GM21737 (cell line): Measurements from ENCODE around the gene ADCY7.

Source experiments
- ATAC-seq: cut with Tn5 transposase; IDR thresholded peaks from one replicate; pipeline ENCODE4 v1.9.1; 2021; ENCODE audit warnings: mild to moderate bottlenecking, moderate library complexity; ENCODE audit not compliant: unreplicated experiment

Gene ADCY7

DNA sequence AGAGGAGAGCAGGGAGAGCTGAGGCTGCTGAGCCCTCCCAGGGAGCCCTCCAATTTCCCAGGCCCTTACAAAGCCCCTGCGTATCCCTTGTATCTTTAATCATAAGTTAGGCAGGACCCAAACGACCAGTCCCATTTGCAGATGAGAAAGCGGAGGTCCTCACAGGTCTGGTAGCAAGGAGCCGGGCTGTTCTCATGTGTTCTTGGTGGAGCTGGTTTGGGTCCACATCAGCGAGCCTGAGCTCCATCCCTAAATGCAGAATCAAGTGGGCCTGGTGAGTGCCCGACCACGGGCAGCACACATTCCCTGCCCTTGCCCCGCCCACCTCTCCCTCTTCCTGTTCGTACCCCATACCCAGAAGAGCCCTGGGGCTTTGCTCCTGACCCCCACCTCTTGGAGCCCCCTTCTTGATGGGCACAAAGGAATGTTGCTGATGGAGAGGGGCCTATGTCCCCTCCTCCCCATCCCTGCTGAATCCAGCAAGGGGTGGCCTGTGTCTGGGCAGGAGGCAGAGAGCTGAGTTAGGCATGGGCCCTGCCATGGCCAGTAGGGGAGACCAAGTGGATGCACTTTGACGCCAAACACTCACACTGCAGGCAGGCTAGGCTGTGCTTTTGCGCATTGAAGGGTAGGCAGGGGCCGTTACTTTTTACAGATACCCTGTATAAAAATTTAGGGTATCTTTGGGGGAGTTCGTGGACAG is 18.3 kb upstream of the ADCY7 start:
- no peak for ATAC-seq

DNA sequence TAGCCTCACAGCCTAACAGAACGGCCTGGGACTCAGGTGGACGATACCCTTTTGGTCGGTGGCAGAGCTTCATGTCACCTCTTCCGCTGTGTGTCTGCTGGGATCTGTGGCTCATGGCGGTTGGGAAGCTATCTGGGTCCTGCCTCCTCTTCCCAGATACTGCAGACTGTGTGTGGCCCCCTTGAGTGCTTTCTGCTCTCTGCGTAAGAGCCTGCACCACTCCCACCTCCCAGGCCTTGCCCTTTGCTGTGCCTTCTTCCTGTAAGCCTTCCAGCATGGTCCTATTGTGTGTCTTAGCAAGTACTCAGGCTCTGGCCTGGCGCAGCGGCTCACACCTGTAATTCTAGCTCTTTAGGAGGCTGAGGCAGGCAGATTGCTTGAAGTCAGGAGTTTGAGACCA is 17.5 kb upstream of the ADCY7 start:
- ATAC-seq, result no peak

DNA sequence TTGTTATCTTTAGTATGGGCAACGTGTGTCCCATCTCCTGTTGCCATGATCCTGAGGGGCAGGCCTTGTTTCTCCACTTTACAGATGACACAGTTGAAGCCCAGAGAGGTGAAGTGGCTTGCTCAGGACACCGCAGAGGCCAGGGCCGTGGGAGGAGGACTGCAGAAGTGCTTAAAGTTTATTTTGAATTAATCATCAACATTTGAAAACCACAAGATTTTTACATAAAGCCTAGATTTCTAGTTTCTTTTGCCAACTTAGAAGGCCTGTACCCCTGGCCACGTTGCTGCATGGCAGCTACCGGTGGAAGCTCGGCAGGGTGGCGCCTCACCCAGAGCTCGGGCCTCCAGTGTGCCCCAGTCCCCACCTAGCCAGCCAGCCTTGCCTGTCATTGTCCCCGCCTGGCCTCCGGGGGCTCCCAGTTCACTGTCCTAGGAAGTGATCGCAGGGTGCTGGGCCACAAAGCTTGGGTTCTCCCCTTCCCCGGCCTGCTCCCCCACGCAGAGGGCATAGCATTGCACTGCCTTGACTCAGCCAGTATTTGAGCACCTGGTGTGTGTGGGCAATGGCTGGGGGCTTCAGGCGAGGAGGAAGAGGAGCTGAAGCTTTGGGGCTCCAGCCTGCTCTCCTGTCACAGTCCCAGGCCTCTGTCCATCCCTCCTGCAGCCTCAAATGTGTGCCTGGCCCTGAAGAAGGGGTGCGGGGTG is 14.8 kb upstream of the ADCY7 start:
- ATAC-seq, result no peak

DNA sequence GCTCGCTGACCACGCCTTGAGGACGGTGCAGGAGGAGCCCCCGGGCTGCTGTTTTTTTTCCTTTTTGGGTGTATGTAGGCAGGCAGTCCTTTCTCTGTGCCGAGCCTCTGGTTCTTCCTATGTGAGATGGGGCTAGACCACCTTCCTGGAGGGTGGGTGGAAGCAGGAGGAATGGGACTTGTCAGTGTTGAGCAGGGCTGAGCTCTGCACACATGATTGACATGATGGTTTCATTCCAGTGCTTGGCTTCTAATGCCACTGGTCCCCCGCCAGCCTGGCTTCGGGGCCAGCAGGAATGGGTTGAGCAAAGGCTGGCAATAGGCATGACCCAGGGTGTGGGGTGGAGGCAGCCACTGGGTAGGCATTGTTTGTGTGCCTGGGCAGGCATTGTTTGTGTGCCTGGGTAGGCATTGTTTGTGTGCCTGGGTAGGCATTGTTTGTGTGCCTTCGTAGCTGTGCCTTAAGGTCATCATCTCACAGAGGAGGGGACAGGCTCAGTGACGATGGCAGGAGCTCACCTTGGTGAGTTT is 14.2 kb upstream of the ADCY7 start:
- ATAC-seq, result no peak

DNA sequence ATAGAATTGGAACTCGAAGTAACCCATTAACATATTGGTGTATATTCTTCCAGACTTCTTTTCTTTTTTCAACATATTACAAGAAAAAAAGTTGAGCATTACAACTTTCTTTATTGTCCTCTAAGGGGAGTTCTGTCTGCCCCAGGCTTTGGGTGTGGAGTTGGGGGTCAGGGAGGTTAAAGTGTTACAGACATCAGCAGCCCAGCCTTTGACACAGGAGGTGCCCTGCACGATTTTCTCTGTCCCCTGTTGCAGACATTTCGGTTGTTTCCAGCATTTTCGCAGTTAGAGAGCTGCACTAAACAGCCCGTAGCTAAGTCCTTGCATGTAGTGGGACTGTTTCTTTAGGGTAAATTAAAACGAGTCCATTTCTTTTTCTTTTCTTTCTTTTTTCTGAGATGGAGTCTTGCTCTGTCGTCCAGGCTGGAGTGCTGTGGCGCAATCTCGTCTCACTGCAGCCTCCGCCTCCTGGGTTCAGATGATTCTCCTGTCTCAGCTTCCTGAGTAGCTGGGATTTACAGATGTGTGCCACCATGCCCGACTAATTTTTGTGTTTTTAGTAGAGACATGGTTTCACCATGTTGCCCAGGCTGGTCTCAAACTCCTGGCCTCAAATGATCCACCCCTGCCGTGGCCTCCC is 13.4 kb upstream of the ADCY7 start:
- ATAC-seq, result no peak

DNA sequence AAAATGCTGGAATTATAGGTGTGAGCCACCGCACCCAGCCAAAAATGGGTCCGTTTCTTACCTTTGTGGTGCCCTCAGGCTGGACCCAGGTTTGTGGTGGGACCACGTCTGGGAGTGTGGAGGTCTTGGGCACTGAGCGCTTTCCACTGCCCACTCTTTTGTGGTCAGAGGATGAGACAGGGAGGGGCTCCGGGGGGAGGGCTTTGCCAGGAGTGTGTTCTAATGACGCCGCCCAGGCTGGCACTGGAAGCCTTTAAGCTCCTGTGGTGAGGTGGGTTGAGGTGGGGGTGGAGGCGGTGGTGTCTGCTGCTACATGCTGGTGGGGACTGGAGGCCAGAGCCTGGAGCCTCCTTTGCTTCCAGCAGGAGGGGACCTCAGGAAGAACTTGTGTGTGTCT is 12.8 kb upstream of the ADCY7 start:
- ATAC-seq, result no peak

DNA sequence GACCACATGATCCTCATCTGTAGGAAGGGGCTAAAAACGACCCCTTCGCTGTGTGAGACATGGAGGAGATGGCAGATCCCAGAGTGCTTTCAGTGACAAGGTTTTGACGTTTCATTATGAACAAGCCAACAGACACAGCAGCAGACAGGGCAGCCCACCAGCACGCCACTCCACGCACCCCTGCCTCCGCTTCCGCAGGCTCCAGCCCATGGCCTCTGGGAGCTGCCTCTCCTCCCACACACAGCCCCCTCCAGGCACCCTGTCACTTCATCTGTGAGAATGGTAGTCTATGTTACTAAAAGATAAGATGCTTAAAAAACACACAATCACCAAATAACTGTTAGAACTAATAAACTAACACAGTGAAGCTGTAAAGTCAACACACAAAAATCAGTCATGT is 12.3 kb upstream of the ADCY7 start:
- no peak for ATAC-seq

DNA sequence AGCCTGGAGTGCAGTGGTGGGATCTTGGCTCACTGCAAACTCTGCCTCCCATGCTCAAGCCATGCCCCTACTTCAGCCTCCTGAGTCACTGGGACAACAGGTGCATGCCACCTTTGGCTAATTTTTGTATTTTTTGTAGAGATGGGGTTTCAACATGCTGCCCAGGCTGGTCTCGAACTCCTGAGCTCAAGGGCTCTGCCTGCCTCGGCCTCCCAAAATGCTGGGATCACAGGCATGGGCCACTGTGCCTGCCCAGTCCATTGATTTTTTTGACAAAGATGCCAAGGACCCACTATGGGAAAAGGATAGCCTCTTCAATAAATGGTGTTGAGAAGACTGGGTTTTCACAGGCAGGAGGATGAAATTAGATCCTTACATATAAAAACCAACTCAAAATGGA is 10.8 kb upstream of the ADCY7 start:
- no peak for ATAC-seq

DNA sequence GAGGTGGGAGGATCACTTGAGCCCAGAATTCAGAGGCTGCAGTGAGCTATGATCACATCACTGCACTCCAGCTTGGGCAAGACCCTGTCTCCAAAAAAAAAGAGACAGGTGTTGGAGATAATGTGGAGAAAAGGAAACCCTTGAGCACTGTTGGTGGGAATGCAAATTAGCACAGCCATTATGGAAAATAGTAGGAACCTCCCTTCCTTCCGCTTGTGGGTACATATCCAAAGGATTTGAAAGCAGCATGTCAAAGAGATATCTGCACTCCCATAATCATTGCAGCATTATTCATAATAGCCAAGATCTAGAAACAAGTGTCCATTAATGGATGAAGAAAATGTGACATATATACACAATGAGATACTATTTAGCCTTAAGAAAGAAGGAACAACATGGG is 9.7 kb upstream of the ADCY7 start:
- ATAC-seq, result no peak

DNA sequence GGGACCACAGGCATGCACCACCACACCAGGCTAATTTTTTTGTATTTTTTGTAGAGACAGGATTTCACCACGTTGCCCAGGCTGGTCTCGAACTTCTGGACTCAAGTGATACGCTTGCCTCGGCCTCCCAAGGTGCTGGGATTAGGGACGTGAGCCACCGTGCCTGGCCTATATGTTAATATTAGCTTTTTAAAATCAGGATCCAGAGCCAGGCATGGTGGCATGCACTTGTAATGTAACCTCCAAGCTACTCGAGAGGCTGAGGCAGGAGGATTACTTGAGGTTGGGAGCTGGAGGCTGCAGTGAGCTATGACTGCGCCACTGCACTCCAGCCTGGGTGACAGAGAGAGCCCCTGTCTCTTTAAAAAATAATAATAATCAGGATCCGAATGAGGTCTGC is 8.5 kb upstream of the ADCY7 start:
- ATAC-seq, result no peak

DNA sequence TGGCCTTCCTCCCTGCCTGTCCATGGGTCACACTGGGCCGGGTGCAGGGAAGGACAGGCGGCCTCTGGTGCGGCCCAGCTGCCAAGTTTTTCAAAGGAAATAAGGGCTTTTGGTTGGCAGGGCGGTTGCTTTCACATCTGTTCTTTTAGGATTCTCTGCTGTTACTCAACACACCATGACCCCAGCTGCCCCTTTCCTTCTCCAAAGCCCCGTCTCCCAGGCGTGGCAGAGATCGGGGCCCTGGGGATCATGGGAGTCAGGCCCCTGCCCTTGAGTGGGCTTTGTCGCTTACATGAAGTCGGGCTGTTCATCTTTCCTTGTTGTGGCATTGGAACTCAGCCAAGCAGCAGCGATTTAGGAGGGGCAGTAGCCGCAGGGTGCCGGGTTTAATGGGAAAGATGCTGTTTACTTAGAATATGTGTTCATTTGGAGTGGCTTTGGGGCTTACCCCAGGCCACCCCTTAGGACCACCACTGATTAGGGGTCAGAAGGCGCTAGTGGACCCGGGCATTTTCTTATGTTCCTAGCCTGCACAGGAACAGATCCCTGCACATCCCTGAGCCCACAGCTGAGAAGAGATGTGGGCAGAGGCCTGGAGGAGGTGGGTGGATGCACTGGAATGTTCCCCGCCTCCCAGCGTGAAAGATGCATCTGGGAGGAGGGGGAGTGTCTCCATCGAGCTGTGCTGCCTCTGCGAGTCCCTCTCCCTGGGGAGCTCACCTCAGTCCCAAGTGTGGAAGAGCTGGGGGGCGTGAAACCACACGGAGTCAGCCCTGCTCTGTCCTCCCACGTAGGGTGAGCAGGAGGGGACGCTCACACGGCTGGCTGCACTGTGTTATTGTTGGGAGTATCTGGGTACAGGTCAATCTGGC is 6.8 kb upstream of the ADCY7 start:
- no peak for ATAC-seq

DNA sequence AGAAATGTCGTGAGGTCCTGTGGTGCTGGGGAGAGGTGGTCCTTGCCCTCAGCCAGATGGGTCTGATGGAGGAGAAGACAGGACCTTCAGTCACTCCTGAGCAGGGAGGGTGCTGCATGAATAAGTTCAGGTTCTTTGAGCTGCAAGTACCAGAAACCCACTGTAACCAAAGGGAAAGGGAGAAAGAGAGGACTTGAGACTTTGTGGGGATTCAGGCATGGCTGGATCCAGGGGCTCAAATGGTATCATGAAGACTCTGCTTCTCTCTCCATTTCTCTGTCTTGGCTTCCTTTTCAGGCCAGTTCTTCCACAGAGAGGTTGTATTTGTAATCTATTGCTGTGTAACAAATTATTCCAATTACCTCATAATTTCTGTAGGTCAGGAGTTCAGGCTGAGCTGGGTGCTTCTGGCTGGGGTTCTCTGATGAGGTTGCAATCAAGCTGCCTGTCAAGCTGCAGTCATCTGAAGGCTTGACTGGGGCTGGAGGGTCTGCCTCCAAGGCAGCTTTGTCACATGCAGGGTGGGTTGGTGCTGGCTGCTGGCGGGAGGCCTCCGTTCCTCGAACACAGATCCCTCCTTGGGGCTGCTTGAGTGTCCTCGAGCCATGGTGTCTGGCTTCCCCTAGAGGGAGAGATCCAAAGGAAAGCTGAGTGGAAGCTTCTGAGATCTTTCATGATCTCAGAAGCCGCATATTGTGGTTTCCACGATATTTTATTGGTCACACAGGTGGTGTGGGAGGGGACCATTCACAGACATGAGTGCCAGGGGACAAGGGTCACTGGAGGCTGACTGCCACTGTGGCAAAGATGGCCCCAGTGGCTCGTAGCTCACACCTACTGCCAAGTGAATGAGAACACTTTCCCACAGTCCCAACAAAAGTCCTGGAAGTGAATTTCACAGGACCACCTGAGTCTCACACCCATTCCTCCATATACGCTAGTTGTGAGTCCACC is 5.9 kb upstream of the ADCY7 start:
- no peak for ATAC-seq

DNA sequence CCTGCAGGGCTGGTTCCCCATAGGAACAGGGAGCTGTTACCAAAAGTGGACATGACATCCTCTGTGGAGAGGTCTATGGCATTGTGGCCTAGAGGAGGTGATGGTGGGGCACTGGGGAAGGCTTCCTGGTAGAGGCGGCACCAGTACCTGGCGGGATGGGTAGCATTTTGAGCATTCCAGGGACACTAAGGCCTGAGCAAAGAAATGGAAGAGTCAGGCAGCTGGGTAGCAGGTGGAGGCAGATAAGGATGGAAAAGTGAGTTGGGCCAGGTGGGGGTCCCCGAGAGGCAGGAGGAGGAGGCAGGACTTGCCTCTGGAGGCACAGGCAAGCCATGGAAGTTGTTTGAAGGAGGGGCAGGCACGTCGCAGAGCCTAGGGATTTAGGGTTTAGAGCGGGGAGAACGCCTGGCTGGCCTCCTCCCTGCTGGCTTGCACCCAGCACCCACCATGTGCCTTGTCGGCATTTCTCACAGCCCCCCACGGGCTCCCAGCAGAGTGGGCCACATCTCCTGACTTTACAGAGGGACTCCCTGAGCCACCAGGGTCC is 5.1 kb upstream of the ADCY7 start:
- no peak for ATAC-seq

DNA sequence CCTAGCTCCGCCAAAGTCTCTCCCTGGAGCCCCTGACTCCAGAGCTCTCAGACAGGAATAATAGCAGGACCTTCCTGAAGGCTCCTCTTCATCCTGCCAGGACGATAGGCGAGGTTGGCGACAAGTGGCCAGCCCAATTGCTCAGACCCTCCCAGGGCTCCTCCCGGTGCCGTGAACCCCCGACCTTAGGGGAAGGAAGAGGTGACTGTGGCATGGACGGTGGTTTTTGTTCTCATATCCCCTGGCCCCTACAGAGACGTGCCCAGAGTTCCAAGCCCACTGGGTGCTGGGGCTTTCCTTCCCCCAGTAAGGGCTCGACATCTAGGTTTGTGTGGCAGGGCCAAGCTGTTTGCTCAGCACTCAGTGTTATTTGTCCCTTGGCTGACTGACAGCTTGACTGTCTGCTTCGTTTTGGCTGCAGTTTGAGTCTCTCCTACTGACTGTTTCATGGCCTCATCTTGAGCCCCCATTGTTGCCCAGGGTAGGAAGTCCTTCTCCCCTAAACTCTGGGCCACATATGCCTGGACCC is 4.6 kb upstream of the ADCY7 start:
- no peak for ATAC-seq

DNA sequence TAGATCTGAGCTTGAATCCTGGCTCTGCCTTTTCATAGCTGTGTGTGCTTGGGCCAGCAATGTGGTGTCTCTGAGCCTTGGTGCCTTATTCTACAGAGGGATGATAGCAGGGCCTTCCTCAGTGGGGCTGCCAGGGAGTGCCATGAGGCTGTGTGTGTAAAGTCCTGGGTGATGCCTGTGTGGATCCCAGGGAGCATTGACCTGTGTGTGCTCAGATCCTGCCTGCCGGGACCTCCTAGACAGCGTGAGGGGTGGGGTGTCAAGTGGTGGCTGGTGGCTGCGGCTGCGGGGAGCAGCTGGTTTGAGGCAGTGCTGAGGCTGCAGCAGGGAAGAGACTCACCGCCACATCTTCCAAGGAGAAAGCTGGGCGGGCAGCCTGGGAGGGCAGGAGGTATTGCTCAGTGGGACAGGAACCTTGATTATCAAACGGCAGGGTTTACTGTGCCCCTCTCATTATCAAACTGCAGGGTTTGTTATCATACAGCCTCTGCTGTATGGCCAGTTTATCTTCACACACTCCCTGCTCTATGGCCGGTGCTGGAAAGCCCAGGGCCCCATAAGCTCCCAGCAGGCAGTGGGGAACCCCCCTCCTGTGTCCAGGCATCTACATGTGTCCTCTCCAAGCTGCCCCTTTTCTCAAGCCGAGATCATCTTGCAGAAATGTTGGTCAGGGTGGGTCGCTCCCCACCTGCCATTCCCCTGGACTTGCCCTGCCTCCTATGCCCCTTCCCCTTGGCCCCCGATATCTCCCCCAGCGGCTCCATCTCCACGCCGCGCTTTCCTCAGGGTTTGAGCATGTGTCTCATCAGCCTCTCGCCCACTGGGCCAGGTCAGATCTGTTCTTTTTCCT is 3.1 kb upstream of the ADCY7 start:
- no peak for ATAC-seq

DNA sequence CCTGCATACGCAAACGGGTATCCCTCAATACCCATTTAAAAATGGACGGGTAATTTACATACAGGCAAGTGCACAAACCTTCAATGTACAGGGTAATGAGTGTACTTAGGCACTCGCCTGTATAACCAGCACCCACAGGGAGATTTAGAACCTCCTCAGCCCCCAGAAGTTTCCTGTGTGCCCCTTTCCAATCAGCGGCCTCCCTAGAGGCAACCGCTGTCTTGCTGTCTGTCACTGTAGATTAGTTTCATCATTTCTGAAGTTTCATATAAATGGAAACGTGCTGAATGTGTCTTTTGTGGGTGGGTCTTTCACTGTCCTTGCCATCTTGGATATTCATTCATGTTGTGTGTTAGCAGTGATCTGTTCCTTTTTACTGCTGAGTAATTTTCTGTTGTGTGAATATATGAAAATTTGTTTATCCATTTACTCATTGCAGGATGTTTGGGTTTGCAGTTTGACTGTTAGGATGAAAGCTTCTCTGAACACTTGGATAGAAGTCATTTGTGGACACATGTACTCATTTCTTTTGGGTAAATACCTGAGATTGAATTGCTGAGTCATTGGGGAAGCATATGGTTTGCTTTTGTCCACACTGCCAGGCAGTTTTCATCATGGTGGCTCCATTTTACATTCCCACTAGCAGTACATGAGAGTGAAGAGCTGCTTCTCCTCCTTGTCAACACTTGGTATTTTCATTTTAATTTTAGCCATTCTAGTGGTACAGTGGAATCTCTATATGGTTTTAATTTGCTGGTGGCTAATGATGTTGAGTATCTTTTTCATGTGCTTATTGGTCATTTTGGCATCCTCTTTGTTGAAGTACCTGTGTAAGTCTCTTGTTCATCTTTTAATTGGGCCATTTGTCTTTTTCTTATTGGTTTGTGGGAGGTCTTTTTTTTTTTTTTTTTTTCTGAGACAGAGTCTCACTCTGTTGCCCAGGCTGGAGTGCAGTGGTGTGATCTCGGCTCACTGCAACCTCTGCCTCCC is 2.1 kb upstream of the ADCY7 start:
- no peak for ATAC-seq

DNA sequence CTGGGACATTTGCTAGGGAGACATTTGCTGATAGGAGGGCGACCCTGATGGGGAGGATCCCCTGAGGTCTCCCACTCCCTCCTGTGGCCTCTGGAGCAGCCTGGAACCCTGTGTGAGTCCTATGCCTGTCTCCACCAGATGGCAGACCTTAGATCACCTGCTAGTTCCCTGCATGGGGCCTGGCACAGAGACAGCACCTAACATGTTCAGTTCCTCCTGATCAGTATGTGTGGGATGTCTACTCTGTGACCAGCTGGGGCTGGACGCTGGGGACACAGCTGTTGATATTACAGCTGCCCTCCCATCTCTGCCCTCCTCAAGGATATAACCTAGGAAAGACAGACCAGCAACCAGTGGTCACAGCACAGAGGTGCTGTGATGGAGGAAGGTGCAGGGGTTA is 1.1 kb upstream of the ADCY7 start:
- ATAC-seq, result no peak
